Stromal cell of bone marrow (primary cell): ENCODE data around the gene HNRNPH2.

ENCODE experiments used
- DNase-seq: peaks from one replicate; pipeline ENCODE4 v3.0.0-alpha.2; 2012; ENCODE audit warnings: low read depth

The HNRNPH2 gene

GRCh38 chrX:101407748-101408531 is at the start of gene HNRNPH2, which contains the start of gene GLA:
Gene HNRNPH2, plus strand, starts transcription at chrX:101408222. Its CDS starts 3,767 bp downstream, at chrX:101411989.
Gene GLA, minus strand, starts transcription at chrX:101407925. Its CDS starts 22 bp downstream, at chrX:101407903.
- DNase-seq, result peak; percentile 95

GRCh38 chrX:101359966-101360365 is 48.1 kb upstream of the HNRNPH2 start:
- no peak for DNase-seq

GRCh38 chrX:101360390-101360789 is 47.6 kb upstream of the HNRNPH2 start:
- DNase-seq, result no peak

- DNase-seq, result no peak
Measured at GRCh38 chrX:101362116-101362515, 45.9 kb upstream of the HNRNPH2 start.

- no peak for DNase-seq
Measured at GRCh38 chrX:101362757-101363156, 45.3 kb upstream of the HNRNPH2 start.

- DNase-seq, result no peak
Measured at GRCh38 chrX:101365301-101365795, 42.7 kb upstream of the HNRNPH2 start.

- no peak for DNase-seq
Measured at GRCh38 chrX:101368800-101369199, 39.2 kb upstream of the HNRNPH2 start.

- DNase-seq, result no peak
Measured at GRCh38 chrX:101369687-101370086, 38.3 kb upstream of the HNRNPH2 start.

GRCh38 chrX:101370888-101371504 is 37.0 kb upstream of the HNRNPH2 start:
- no peak for DNase-seq

- DNase-seq, result no peak
Measured at GRCh38 chrX:101377547-101377946, 30.5 kb upstream of the HNRNPH2 start.

- DNase-seq, result no peak
Measured at GRCh38 chrX:101383679-101384205, 24.3 kb upstream of the HNRNPH2 start.

- no peak for DNase-seq
Measured at GRCh38 chrX:101385026-101385684, 22.9 kb upstream of the HNRNPH2 start.

GRCh38 chrX:101385795-101386541 is 22.1 kb upstream of the HNRNPH2 start, which contains the start of gene BTK:
Gene BTK, minus strand, starts transcription at chrX:101386191. Its CDS starts 10,907 bp downstream, at chrX:101375284.
- no peak for DNase-seq

GRCh38 chrX:101386542-101386885 is 21.5 kb upstream of the HNRNPH2 start:
- DNase-seq, result no peak

GRCh38 chrX:101388604-101389003 is 19.4 kb upstream of the HNRNPH2 start:
- no peak for DNase-seq

- DNase-seq, result peak; percentile 78
Measured at GRCh38 chrX:101390664-101391525, 17.1 kb upstream of the HNRNPH2 start, which contains the start of gene RPL36A. Gene RPL36A, plus strand, starts transcription at chrX:101391011. Its CDS starts 33 bp downstream, at chrX:101391044.

GRCh38 chrX:101391831-101392230 is 16.2 kb upstream of the HNRNPH2 start:
- no peak for DNase-seq

GRCh38 chrX:101393530-101394305 is 14.3 kb upstream of the HNRNPH2 start:
- DNase-seq, result no peak

- DNase-seq, result no peak
Measured at GRCh38 chrX:101394372-101394771, 13.7 kb upstream of the HNRNPH2 start.

- no peak for DNase-seq
Measured at GRCh38 chrX:101395789-101396188, 12.2 kb upstream of the HNRNPH2 start.
